ENCODE results near the gene C6orf47.

DNA sequence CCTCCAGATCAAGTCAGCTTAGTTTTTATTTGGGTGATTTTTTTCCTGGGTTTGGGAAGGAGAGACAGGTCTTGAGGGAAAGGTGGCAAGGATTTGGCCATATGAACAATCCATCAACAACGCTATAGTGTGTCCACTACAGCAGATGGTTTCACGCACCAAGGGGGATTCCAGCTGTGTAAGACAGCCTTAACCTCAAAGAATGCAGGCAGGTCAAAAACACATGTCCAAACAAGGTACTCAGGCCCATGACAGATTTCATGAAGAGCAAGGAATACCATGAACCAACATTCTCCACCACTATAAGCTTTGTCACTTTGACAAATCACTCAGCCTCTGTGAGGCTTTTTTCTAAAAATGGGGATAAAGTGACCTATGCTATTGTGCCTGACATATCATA, 43.6 kb downstream of the C6orf47 start:
- TF ChIP-seq POLR2A (IDR thresholded peaks at IDR 0.05; ENCODE audit: low read depth, low read length) (no peak), TAF1 (IDR thresholded peaks at IDR 0.05; ENCODE audit: borderline replicate concordance, low read depth, low read length) (no peak)

All from GM12892 (cell line).